ENCODE measurements around the gene MUC6. TPM values are rescaled to one million over a fixed set of nuclear protein-coding genes. Genes with fewer than 3 reads are reported as not detected.

The MUC6 gene
- total RNA-seq, 1 donor from 2014 or later: not detected

DNA sequence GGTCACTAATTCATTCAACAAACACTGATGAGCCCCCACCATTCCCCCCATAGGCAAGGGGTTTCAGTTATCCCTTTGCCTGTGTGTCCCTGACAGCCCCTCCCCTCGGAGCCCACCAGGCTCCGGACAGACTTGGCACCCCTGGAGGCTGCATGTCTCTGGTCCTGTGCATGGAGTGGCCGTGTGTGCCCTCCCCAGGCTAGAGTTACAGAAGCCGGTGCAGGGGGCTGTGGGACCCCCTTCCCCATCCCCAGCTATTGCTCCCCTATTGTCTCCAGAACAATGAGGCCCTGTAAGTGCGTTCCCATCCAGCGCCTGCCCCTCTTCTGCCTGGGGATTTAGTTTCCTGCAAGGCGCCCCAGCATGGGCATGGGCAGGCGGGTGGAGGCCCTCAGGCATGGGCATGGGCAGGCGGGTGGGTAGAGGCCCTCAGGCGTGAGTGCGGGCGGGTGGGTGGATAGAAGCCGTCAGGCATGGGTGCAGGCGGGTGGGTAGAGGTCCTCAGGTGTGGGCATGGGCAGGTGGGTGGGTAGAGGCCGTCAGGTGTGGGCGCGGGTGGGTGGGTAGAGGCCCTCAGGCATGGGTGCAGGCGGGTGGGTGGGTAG is 39.6 kb upstream of the MUC6 start:
- Mint-ChIP-seq H3K4me1 (ENCODE audit: low read depth) (no peaks in the 10 kb centered on the region), H3K27ac (no peak overlapping the region)

DNA sequence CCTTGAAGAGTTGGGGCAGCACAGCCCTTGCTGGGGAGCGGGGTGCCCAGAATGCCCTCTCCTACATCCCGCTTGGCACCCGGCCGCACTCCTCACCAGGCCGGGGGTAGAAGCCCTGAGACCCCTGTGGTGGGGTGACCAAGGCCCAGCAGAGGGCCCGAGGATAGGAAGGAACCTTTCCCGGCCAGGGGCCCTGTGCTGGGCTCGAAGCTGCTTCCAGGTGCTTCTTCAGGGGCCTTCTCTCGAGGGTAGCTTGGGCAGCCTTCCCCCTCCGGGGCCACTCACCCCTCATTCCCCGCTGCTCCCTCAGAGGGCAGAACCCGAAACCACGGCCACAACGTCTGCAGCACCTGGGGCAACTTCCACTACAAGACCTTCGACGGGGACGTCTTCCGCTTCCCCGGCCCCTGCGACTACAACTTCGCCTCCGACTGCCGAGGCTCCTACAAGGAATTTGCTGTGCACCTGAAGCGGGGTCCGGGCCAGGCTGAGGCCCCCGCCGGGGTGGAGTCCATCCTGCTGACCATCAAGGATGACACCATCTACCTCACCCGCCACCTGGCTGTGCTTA is 38.9 kb upstream of the MUC6 start:
- Mint-ChIP-seq H3K9me3 (no peaks in the 10 kb centered on the region), H3K27me3 (ENCODE audit: insufficient read depth) (no peaks in the 10 kb centered on the region), H3K4me1 (ENCODE audit: low read depth) (no peaks in the 10 kb centered on the region), H3K4me3 (no peak overlapping the region), H3K27ac (no peak overlapping the region), H3K36me3 (ENCODE audit: low read depth) (no peaks in the 10 kb centered on the region)
- intact Hi-C loops (cut with micrococcal nuclease): no loop called here
- DNase-seq (ENCODE audit: low spot score): no peak

More for the DNA sequence above, 39.6 kb upstream of the MUC6 start:
- Mint-ChIP-seq H3K27me3 (ENCODE audit: insufficient read depth) (no peaks in the 10 kb centered on the region), H3K36me3 (ENCODE audit: low read depth) (no peaks in the 10 kb centered on the region), H3K9me3 (no peaks in the 10 kb centered on the region), H3K4me3 (no peak overlapping the region)
- DNase-seq (ENCODE audit: low spot score): no peak
- intact Hi-C loops (cut with micrococcal nuclease): no loop called here

DNA sequence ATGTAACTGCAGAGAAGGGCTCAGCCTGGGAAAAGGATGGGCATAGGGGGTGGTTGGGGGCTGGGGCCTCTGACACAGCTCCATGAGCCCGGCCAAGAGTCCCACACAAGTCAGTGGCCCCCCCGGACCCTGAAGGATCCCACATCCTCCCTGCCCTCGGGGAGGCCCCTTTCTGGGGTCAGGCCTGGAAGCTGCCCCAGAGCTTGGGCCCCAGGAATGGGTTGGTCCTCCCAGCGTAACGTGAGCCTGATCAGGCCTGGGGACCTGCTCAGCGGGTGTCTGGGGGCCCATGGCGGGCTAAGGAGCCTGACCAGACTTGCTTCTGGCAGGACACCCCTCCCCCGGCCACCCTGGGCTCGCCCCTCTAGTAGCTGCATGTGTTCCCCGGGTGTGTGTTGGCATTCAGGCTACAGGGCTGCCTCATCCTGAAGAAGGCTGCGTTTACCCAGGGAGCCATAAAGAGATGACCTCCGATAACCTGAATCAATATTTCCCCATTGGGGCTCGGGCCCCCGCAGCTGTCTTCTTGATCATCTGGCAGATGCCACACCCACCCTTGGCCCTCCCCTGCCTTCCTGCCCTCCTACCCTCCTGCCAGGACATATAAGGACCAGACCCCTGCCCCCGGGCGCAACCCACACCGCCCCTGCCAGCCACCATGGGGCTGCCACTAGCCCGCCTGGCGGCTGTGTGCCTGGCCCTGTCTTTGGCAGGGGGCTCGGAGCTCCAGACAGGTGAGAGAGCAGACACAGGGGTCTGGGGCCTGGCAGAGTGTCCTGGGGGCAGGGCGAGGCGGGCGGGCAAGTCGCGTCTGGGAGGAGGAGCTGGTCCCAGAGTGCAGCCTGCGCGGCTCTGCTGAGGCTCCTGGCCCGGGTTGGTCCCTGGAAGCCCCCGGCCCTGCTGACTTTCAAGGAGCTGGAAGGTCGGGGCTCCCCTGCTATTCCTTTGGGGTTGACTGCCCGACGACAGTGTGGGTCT is 38.0 kb upstream of the MUC6 start, which contains the start of gene MUC2:
Gene MUC2 (plus strand): TSS at position 631 of the 978 bp plus-strand sequence.
- Mint-ChIP-seq H3K27ac (no peak within 1 kb of the TSS), H3K9me3 (no peaks in the 10 kb centered on the region), H3K4me1 (ENCODE audit: low read depth) (no peaks in the 10 kb centered on the region), H3K36me3 (ENCODE audit: low read depth) (no peaks in the 10 kb centered on the region), H3K27me3 (ENCODE audit: insufficient read depth) (no peaks in the 10 kb centered on the region), H3K4me3 (no peak within 1 kb of the TSS)
- no peak for DNase-seq (ENCODE audit: low spot score)
- intact Hi-C loops (cut with micrococcal nuclease): no loop called here

DNA sequence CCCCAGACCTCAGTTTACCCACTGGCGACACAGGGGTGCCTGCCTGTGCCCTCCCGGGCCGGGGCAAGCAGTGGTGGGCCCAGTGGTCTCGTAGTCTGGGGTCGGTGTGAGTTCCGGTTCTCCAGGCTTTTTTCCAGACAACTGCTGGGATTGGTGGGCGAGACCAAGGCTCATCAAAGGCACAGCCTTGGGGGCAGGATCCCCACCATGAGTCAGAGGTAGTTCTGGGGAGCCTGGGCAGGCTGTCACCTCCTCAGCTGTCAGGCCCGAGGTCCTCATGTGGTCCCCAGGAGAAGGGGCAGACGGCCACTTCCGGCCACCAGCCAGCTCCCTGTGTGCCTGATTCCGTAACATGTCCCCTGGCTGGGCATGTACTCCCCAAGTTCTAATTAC is 37.3 kb upstream of the MUC6 start:
- no peak for DNase-seq (ENCODE audit: low spot score)
- Mint-ChIP-seq H3K4me3 (no peak overlapping the region), H3K9me3 (no peaks in the 10 kb centered on the region), H3K27ac (no peak overlapping the region), H3K27me3 (ENCODE audit: insufficient read depth) (no peaks in the 10 kb centered on the region), H3K4me1 (ENCODE audit: low read depth) (no peaks in the 10 kb centered on the region), H3K36me3 (ENCODE audit: low read depth) (no peaks in the 10 kb centered on the region)
- intact Hi-C loops (cut with micrococcal nuclease): no loop called here

DNA sequence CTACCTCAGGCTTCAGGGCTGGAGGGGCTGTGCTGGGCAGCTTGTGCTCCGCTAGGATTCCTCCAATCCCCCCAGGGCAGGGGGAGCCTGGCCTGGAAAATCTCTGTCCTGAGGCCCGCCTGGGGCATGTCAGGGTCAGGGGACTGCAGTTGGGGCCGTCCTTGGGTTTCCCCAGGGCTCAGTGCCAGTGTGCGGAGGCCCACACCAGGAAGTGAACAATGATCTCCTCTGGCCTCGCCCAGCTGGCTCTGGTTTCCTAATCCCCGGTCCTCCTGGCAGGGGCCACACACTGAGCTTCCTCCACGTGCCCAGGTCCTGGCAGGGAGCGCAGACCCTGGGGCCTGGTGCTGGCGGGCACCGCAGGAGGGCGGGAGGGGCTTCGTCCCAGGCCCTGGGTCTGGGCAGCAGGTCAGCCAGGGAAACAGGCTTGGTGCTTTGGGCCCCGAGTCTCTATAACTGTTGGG is 36.8 kb upstream of the MUC6 start:
- no peak overlapping the region for H3K4me3 Mint-ChIP-seq
- intact Hi-C loops (cut with micrococcal nuclease): no loop called here
- no peaks in the 10 kb centered on the region for H3K27me3 Mint-ChIP-seq (ENCODE audit: insufficient read depth)
- no peaks in the 10 kb centered on the region for H3K4me1 Mint-ChIP-seq (ENCODE audit: low read depth)
- no peak for DNase-seq (ENCODE audit: low spot score)
- H3K27ac Mint-ChIP-seq: no peak overlapping the region
- no peaks in the 10 kb centered on the region for H3K9me3 Mint-ChIP-seq
- H3K36me3 Mint-ChIP-seq (ENCODE audit: low read depth): no peaks in the 10 kb centered on the region

DNA sequence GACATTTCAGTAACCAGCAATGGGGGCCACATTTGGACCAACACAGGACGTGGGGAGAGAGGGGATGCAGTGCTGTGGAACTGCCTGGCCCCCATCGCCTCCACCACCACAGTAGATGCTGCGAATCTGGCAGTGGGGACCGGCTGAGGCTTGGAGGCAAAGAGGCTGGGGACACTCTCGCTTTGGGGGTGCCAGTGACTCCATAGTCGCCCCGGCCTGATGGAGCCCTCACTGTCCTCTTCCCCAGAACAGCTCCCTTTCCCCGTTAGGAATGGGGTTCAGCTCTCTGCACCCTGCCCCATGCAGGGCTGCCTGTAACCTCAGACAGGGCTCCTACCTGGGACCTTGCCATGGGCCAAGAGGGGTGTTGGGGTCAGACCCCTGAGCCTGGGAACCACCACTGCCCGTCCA is 36.3 kb upstream of the MUC6 start:
- no peaks in the 10 kb centered on the region for H3K9me3 Mint-ChIP-seq
- no peak for DNase-seq (ENCODE audit: low spot score)
- no peak overlapping the region for H3K4me3 Mint-ChIP-seq
- no peaks in the 10 kb centered on the region for H3K36me3 Mint-ChIP-seq (ENCODE audit: low read depth)
- no peaks in the 10 kb centered on the region for H3K4me1 Mint-ChIP-seq (ENCODE audit: low read depth)
- no peaks in the 10 kb centered on the region for H3K27me3 Mint-ChIP-seq (ENCODE audit: insufficient read depth)
- H3K27ac Mint-ChIP-seq: no peak overlapping the region
- intact Hi-C loops (cut with micrococcal nuclease): no loop called here

DNA sequence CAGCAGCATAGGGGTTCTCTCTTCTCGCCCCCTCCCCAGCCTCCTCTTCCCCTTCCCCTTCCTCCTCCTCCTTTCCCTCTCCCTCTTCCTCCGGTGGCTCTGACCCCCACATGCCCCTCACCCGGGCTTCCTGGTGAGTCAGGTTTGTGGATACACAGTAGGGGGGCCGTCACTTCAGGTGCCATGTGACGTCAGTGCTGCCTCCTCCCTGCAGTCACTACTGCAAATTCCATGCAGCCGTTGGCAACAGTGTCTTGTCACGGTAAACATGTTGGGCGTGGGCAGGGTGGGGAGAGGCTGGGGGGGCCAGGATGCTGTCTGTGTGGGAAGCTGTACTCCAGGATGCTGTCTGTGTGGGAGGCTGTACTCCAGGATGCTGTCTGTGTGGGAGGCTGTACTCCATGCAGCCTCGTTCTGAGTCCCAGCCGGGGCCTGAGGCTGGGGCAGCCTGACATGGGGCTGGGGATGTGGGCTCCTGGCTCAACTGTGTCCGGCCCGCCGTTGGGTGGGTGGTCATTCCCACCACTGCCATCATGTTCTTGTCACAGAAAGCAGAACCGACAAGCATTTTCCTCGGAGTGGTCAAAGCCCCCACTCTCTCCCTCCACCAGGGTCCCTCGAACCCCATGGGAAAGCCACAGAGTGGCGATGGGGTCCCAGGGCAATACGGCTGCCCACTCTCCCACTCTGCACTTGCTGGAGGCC is 35.8 kb upstream of the MUC6 start:
- Mint-ChIP-seq H3K27me3 (ENCODE audit: insufficient read depth) (no peaks in the 10 kb centered on the region), H3K4me3 (no peak overlapping the region), H3K9me3 (no peaks in the 10 kb centered on the region), H3K36me3 (ENCODE audit: low read depth) (no peaks in the 10 kb centered on the region), H3K4me1 (ENCODE audit: low read depth) (no peaks in the 10 kb centered on the region), H3K27ac (no peak overlapping the region)
- no peak for DNase-seq (ENCODE audit: low spot score)
- intact Hi-C loops (cut with micrococcal nuclease): no loop called here

DNA sequence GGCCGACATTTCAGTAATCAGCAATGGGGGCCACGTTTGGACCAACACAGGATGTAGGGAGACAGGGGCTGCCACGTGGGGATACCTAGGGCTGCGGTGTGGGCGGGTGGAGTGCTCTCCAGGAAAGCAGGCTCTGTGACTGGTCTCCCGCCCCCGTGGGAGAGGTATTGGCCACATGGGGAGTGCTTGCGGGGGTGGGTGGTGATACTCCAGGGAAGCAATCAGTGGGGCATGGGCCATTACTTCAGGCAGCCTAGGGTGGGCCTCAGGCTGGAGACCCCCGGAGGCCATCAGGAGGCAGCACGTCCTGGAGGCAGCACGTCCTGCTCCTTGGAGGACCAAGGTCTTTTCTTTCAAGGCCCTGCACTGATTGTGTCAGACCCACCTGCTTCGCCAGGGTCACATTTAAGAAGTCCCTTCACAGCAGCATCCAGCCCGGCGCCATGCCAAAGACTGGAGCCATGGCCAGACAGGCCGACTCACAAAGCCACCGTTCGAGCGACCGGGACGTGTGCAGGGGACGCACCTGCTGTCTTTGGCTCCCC is 35.1 kb upstream of the MUC6 start:
- no peaks in the 10 kb centered on the region for H3K27me3 Mint-ChIP-seq (ENCODE audit: insufficient read depth)
- no peaks in the 10 kb centered on the region for H3K36me3 Mint-ChIP-seq (ENCODE audit: low read depth)
- no peak for DNase-seq (ENCODE audit: low spot score)
- H3K4me1 Mint-ChIP-seq (ENCODE audit: low read depth): no peaks in the 10 kb centered on the region
- no peaks in the 10 kb centered on the region for H3K9me3 Mint-ChIP-seq
- H3K27ac Mint-ChIP-seq: no peak overlapping the region
- no peak overlapping the region for H3K4me3 Mint-ChIP-seq
- intact Hi-C loops (cut with micrococcal nuclease): no loop called here

DNA sequence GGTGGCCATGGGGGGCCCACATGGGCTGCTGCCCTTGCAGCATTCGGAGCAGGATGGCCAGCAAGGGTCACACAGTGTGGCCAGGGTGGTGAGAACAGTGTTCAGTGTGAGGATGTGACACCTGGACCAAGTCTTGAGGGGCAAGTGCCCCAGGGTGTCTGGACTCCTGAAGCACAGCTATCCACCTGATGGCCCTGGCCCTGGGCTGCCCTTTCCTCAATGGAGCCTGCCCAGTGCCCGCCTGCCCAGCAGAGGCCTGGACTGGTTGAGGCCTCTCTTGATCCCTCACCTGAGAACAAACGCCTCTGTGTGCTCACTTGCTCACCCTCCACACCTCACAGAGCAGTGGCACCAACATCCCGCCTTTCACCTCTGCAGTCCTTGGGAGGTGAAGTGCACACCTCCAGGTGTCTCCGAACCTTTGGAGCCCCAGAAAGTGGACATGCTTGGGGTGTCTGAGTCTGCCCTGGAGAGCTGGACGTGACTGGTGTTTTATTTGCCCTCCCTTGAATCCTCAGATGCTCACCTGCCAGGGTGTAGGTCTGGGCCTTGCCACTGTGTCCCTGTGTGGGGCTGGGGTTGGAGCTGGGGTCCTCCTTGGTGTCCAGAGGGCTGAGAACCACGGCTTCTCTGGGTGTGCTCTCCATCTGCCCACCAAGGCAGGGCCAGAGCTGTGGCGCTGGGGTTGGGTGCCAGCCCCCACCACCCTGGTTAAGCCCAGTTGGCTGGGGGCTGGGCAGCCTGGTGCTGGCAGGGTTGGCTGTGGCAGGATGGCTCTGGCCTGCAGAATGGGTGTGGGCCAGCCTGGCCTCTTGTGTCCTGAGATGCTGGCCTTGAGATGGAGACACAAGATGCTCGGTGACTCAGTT is 34.3 kb upstream of the MUC6 start:
- DNase-seq (ENCODE audit: low spot score): no peak
- intact Hi-C loops (cut with micrococcal nuclease): no loop called here
- Mint-ChIP-seq H3K36me3 (ENCODE audit: low read depth) (no peaks in the 10 kb centered on the region), H3K4me3 (no peak overlapping the region), H3K27ac (no peak overlapping the region), H3K4me1 (ENCODE audit: low read depth) (no peaks in the 10 kb centered on the region), H3K9me3 (no peaks in the 10 kb centered on the region), H3K27me3 (ENCODE audit: insufficient read depth) (no peaks in the 10 kb centered on the region)

DNA sequence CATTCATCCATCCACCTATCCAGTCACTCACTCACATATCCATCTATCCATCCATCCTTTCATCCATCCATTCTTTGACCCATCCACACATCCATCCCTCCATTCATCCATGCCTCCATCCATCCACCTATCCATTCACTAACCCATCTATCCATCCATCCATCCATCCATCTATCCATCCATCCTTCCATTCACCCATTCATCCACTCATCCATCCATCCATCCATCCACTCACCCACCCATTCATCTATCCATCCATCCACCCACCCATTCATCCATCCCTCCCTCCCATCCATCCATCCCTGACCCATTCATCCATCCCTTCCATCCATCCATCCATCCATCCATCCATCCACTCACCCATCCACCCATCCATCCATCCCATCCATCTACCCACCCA is 33.2 kb upstream of the MUC6 start:
- Mint-ChIP-seq H3K27me3 (ENCODE audit: insufficient read depth) (no peaks in the 10 kb centered on the region), H3K27ac (no peak overlapping the region)

DNA sequence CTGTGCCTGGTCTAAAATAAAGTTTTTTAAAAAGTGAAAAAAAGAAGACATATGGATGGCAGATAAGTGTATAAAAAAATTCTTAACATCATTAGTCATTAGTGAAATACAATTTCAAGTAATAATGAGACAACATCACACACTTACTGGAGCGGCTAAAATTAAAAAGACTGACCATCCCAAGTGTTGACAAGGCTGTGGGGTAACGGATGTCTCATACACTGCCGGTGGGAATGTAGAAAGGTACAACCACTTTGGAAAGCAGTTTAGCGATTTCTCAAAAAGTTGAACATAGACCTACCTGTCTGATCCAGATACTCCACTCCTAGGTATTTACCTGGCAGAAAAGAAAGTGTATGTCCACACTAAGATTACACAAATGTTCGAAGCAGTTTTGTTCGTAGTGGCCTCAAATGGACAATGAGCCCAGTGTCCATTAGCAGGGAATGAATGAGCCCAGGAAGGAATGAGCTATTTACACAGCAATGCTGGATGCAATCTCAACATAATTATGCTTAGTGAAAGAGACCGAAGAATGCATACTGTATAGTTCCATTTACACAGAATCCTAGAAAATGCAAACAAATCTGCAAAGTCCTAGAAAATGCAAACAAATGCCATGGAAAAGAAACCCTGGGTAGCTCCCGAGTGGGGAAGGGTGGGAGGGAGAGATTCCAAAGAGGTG is 31.4 kb upstream of the MUC6 start:
- Mint-ChIP-seq H3K4me3 (no peak overlapping the region), H3K4me1 (ENCODE audit: low read depth) (no peaks in the 10 kb centered on the region), H3K27ac (no peak overlapping the region), H3K36me3 (ENCODE audit: low read depth) (no peaks in the 10 kb centered on the region), H3K9me3 (no peaks in the 10 kb centered on the region), H3K27me3 (ENCODE audit: insufficient read depth) (no peaks in the 10 kb centered on the region)
- intact Hi-C loops (cut with micrococcal nuclease): no loop called here
- DNase-seq (ENCODE audit: low spot score): no peak

More for the DNA sequence above, 33.2 kb upstream of the MUC6 start:
- H3K4me3 Mint-ChIP-seq: no peak overlapping the region
- H3K36me3 Mint-ChIP-seq (ENCODE audit: low read depth): no peaks in the 10 kb centered on the region
- H3K4me1 Mint-ChIP-seq (ENCODE audit: low read depth): no peaks in the 10 kb centered on the region
- DNase-seq (ENCODE audit: low spot score): no peak
- no peaks in the 10 kb centered on the region for H3K9me3 Mint-ChIP-seq
- intact Hi-C loops (cut with micrococcal nuclease): no loop called here
